HepG2 (cell line): ENCODE results near the gene UQCR10. TPM values are rescaled to one million over a fixed set of nuclear protein-coding genes. Genes with fewer than 3 reads are reported as not detected.

Experiments
- ATF7-NPFF ChIP-seq: sonication (generic); formaldehyde crosslinking; IDR thresholded peaks from 2 replicates; pipeline ENCODE4 v1.8.1; 2023; ENCODE audit warnings: mild to moderate bottlenecking, low read depth, missing genetic modification reagents, moderate library complexity
- BCLAF1 ChIP-seq: fragments of 450-650 bp; IDR thresholded peaks from 2 replicates; pipeline ENCODE4 v1.6.1; 2017; ENCODE audit warnings: mild to moderate bottlenecking
- BRD4 ChIP-seq: sonication (generic); formaldehyde crosslinking; IDR thresholded peaks from 2 replicates; pipeline ENCODE4 v1.4.0; 2020; ENCODE audit warnings: missing genetic modification reagents
- GLI4 ChIP-seq: sonication (generic); formaldehyde crosslinking; IDR thresholded peaks from 2 replicates; pipeline ENCODE4 v1.5.1; 2020; ENCODE audit warnings: missing genetic modification reagents, mild to moderate bottlenecking, moderate library complexity, borderline replicate concordance
- KLF16 ChIP-seq, 2 experiments: sonication (generic) in 1 of 2; formaldehyde crosslinking in 1 of 2; IDR thresholded peaks; 2 replicates each; pipeline versions ENCODE4 v1.6.1 to v1.8.0; 2016 to 2023; ENCODE audit warnings: missing genetic modification reagents in 2 of 2, missing compliant biosample characterization in 1 of 2
- LCORL ChIP-seq, 2 experiments: fragments of 450-650 bp in 1 of 2; sonication (generic) in 1 of 2; formaldehyde crosslinking in 1 of 2; IDR thresholded peaks; 2 replicates each; pipeline versions ENCODE4 v1.5.0 to v1.6.1; 2017 to 2020; ENCODE audit warnings: antibody characterized with exemption in 1 of 2, missing genetic modification reagents in 1 of 2
- LRRFIP1 ChIP-seq: sonication (generic); formaldehyde crosslinking; conservative IDR thresholded peaks from 2 replicates; pipeline ENCODE4 v1.4.0; 2020; ENCODE audit warnings: missing genetic modification reagents
- MAFK ChIP-seq, 2 experiments: IDR thresholded peaks in 1 of 2; conservative IDR thresholded peaks in 1 of 2; 2 replicates each; pipeline ENCODE4 v1.6.1; 2011; ENCODE audit warnings: improper control_type of control experiment in 2 of 2, low read length in 2 of 2
- MED1 ChIP-seq: sonication (generic); formaldehyde crosslinking; IDR thresholded peaks from 2 replicates; pipeline ENCODE4 v1.4.0; 2020; ENCODE audit warnings: missing genetic modification reagents
- MNT ChIP-seq: fragments of 450-650 bp; IDR thresholded peaks from 2 replicates; pipeline ENCODE4 v1.6.1; 2016
- RBFOX2 ChIP-seq: fragments of 200-400 bp; formaldehyde crosslinking; IDR thresholded peaks from 2 replicates; pipeline ENCODE4 v1.6.1; 2017; ENCODE audit warnings: low read depth, mild to moderate bottlenecking, low read length
- SIN3A ChIP-seq: IDR thresholded peaks from 2 replicates; pipeline ENCODE4 v1.6.1; 2011; ENCODE audit warnings: low read depth, mild to moderate bottlenecking, control low read depth, low read length, borderline replicate concordance
- SOX5 ChIP-seq: IDR thresholded peaks from 2 replicates; pipeline ENCODE4 v1.6.1; 2016; ENCODE audit warnings: borderline replicate concordance
- THRA ChIP-seq: sonication (generic); formaldehyde crosslinking; IDR thresholded peaks from 2 replicates; pipeline ENCODE4 v1.4.0; 2020; ENCODE audit warnings: missing genetic modification reagents, borderline replicate concordance
- ZNF207 ChIP-seq: fragments of 450-650 bp; IDR thresholded peaks from 2 replicates; pipeline ENCODE4 v1.6.1; 2016; ENCODE audit warnings: antibody characterized with exemption, borderline replicate concordance
- ZNF280B ChIP-seq: sonication (generic); formaldehyde crosslinking; IDR thresholded peaks from 2 replicates; pipeline ENCODE4 v1.5.0; 2020; ENCODE audit warnings: missing genetic modification reagents, mild to moderate bottlenecking, borderline replicate concordance
- ZNF414 ChIP-seq: sonication (generic); formaldehyde crosslinking; IDR thresholded peaks from 2 replicates; pipeline ENCODE4 v1.5.0; 2020; ENCODE audit warnings: missing genetic modification reagents
- polyA plus RNA-seq, 8 experiments: library from polyadenylated mRNA; depleted of rRNA in 3 of 8; stranded (reverse) in 7 of 8; unstranded in 1 of 8; fragments of >200 nt; fragmentation: Illumina TruSeq in 4 of 8; extraction: Trizol in 4 of 8; gene quantifications; 2 replicates each; pipeline versions ENCODE4 v1.2.1 to v1.2.3, GENCODE V29; 2011 to 2016; ENCODE audit warnings: low read depth in 4 of 8, missing spikeins in 1 of 8, mixed read lengths in 1 of 8; ENCODE audit not compliant: insufficient read depth in 1 of 8
- total RNA-seq, 5 experiments: library from RNA; depleted of rRNA; stranded (reverse); fragments of >200 nt; fragmentation: Illumina TruSeq; extraction: Trizol; gene quantifications; 2 replicates each; pipeline ENCODE4 v1.2.3, GENCODE V29; 2016; ENCODE audit warnings: low read depth in 1 of 5

The UQCR10 gene
- total and polyA plus RNA-seq, 2 of the 13 experiments (the other 11 are each of a cell fraction or from before 2014, with no cell fraction given), result 225 to 232 TPM

- TF ChIP-seq MNT (no peak), ZNF207 (no peak), ZNF280B (no peak), SOX5 (peak; percentile 90; the same call in 1 of the 2 replicates), SIN3A (no peak), ZNF414 (no peak), BRD4 (CRISPR knock-in tag) (no peak), MAFK (conservative IDR thresholded peaks at IDR 0.05 in 1 of 2, IDR thresholded peaks at IDR 0.05 in 1 of 2; ENCODE audit: low read length in 2 of 2) (0 out of 4 replicates have a peak, but pooled peaks of 1 of the 2 experiments have one; percentile 19), MED1 (CRISPR knock-in tag) (peak; percentile 75), LCORL (IDR thresholded peaks at IDR 0.05) (peak; percentile 26; the same call in 1 of the 2 replicates), LCORL (CRISPR knock-in tag; IDR thresholded peaks at IDR 0.05) (peak; percentile 41; the same call in 1 of the 2 replicates), GLI4 (CRISPR knock-in tag) (no peak), RBFOX2 (peak; percentile 17; the same call in 1 of the 2 replicates), KLF16 (CRISPR knock-in tag; IDR thresholded peaks at IDR 0.05) (peak in 1 of 2 experiments; percentile 70; a peak in 2 of 4 replicates), ATF7-NPFF (CRISPR knock-in tag) (no peak), THRA (CRISPR knock-in tag) (peak; percentile 58; the same call in 1 of the 2 replicates), LRRFIP1 (CRISPR knock-in tag) (no peak), BCLAF1 (no peak)
These were observed 2.7 kb downstream of the UQCR10 start (continued) for GRCh38 chr22:29769723-29770321.
